K562 (cell line): Measurements from ENCODE around the gene SLC16A12.

Source experiments
- CBX8 ChIP-seq: fragments of 200-600 bp; sonication (generic); IDR thresholded peaks from 2 replicates; pipeline ENCODE4 v1.6.1; 2012; ENCODE audit warnings: borderline replicate concordance, mixed run types, low read depth, mild to moderate bottlenecking, moderate library complexity, mixed read lengths, low read length, control low read depth, inconsistent platforms; ENCODE audit not compliant: poor library complexity, severe bottlenecking; ENCODE audit errors: extremely low read depth
- CEBPB ChIP-seq: fragments of 450-650 bp; IDR thresholded peaks from 2 replicates; pipeline ENCODE4 v1.6.1; 2016; ENCODE audit warnings: missing genetic modification characterization, missing compliant biosample characterization
- CTCF ChIP-seq, 3 experiments: IDR thresholded peaks in 2 of 3; conservative IDR thresholded peaks in 1 of 3; 2 replicates each; pipeline ENCODE4 v1.5.1; 2011 to 2012; ENCODE audit warnings: low read length in 3 of 3, mild to moderate bottlenecking in 3 of 3, control low read depth in 2 of 3, improper control_type of control experiment in 1 of 3, inconsistent platforms in 1 of 3, low read depth in 1 of 3, mixed read lengths in 1 of 3, moderate library complexity in 1 of 3; ENCODE audit not compliant: insufficient read depth in 2 of 3
- EP300 ChIP-seq: IDR thresholded peaks from 2 replicates; pipeline ENCODE4 v1.6.1; 2012; ENCODE audit warnings: low read length, improper control_type of control experiment
- HDAC2 ChIP-seq: fragments of 450-650 bp; IDR thresholded peaks from 2 replicates; pipeline ENCODE4 v1.6.1; 2016; ENCODE audit warnings: mild to moderate bottlenecking
- HIVEP1 ChIP-seq: fragments of 250-450 bp; sonication (Bioruptor Pico); IDR thresholded peaks from 2 replicates; pipeline ENCODE4 v1.4.0; 2020; ENCODE audit warnings: mild to moderate bottlenecking
- PHF20 ChIP-seq: fragments of 450-650 bp; IDR thresholded peaks from 2 replicates; pipeline ENCODE4 v1.6.1; 2018; ENCODE audit not compliant: partially characterized antibody
- ZC3H4 ChIP-seq: sonication (generic); formaldehyde crosslinking; IDR thresholded peaks from 2 replicates; pipeline ENCODE4 v1.9.0; 2021; ENCODE audit warnings: missing genetic modification reagents, borderline replicate concordance
- TF ChIP-seq, protein P1 (sequence below): sonication (generic); formaldehyde crosslinking; IDR thresholded peaks from 2 replicates; pipeline ENCODE4 v1.8.1; 2022; ENCODE audit warnings: missing genetic modification reagents

GRCh38 chr10:89580243-89580642, 44.8 kb upstream of the SLC16A12 start:
- TF ChIP-seq EP300 = no peak
- no peak for TF ChIP-seq PHF20
- TF ChIP-seq CTCF (IDR thresholded peaks at IDR 0.05 in 2 of 3, conservative IDR thresholded peaks at IDR 0.05 in 1 of 3; ENCODE audit: insufficient read depth in 2 of 3, low read depth in 1 of 3, low read length in 3 of 3) = no peak
- no peak for TF ChIP-seq ZC3H4
- TF ChIP-seq, protein P1, sequence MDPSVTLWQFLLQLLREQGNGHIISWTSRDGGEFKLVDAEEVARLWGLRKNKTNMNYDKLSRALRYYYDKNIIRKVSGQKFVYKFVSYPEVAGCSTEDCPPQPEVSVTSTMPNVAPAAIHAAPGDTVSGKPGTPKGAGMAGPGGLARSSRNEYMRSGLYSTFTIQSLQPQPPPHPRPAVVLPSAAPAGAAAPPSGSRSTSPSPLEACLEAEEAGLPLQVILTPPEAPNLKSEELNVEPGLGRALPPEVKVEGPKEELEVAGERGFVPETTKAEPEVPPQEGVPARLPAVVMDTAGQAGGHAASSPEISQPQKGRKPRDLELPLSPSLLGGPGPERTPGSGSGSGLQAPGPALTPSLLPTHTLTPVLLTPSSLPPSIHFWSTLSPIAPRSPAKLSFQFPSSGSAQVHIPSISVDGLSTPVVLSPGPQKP (CRISPR knock-in tag) = no peak
- no peak for TF ChIP-seq CBX8
- no peak for TF ChIP-seq CEBPB (tag)
- no peak for TF ChIP-seq HDAC2
- no peak for TF ChIP-seq HIVEP1 (CRISPR knock-in tag)
